BE2C (cell line): ENCODE data around the gene CDKN2B-AS1.

Experiments
- DNase-seq: peaks from one replicate; pipeline ENCODE4 v3.0.0-alpha.2; 2020
- H3K27me3 ChIP-seq: fragments of 250-450 bp; sonication (Bioruptor Pico); 2 replicates; pipeline ENCODE4 v1.5.1; 2020; ENCODE audit warnings: mild to moderate bottlenecking
- H3K36me3 ChIP-seq: fragments of 250-450 bp; sonication (Bioruptor Pico); 2 replicates; pipeline ENCODE4 v1.5.1; 2020; ENCODE audit warnings: mild to moderate bottlenecking
- H3K4me1 ChIP-seq: fragments of 250-450 bp; sonication (Bioruptor Pico); 2 replicates; pipeline ENCODE4 v1.5.1; 2020
- H3K4me3 ChIP-seq: 2 replicates; pipeline ENCODE4 v1.5.1; 2011; ENCODE audit warnings: low read depth, low read length
- H3K9me3 ChIP-seq: fragments of 250-450 bp; sonication (Bioruptor Pico); 2 replicates; pipeline ENCODE4 v1.5.1; 2020
- CTCF ChIP-seq: IDR thresholded peaks from 2 replicates; pipeline ENCODE4 v1.5.1; 2012; ENCODE audit warnings: mild to moderate bottlenecking, low read depth, low read length

The CDKN2B-AS1 gene

GRCh38 chr9:21997480-21997879, 2.9 kb downstream of the CDKN2B-AS1 start:
- no peak for TF ChIP-seq CTCF
- Histone ChIP-seq H3K9me3 (no peaks in the 10 kb centered on the region), H3K4me3 (no peak overlapping the region), H3K36me3 (no peaks in the 10 kb centered on the region), H3K27me3 (no peaks in the 10 kb centered on the region), H3K4me1 (no peaks in the 10 kb centered on the region)
- DNase-seq = no peak

DNA sequence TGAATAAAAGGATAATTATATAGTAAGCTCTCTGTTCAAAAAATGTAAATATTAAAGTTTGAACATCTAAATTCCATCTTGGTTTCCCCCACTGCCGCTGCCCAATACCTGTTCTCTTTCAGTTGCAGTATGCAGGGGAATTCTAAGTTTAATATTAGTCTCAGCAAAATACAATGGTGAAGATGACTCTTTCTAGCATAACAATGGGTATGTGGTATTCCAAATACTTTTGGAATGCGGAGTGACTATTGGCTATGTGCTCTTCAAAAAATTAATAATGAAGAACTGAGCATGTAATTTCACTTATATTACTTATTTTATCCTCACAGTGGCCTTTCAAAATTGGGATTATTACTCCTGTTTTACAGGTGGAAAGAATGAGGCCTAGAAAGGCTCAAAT, 3.4 kb downstream of the CDKN2B-AS1 start:
- Histone ChIP-seq H3K4me1 (no peaks in the 10 kb centered on the region), H3K27me3 (no peaks in the 10 kb centered on the region), H3K36me3 (no peaks in the 10 kb centered on the region), H3K9me3 (no peaks in the 10 kb centered on the region), H3K4me3 (no peak overlapping the region)
- no peak for DNase-seq
- TF ChIP-seq CTCF = no peak

GRCh38 chr9:22002038-22002437, 7.4 kb downstream of the CDKN2B-AS1 start:
- Histone ChIP-seq H3K4me1 (no peaks in the 10 kb centered on the region), H3K27me3 (no peaks in the 10 kb centered on the region), H3K36me3 (no peaks in the 10 kb centered on the region), H3K4me3 (no peak overlapping the region), H3K9me3 (no peaks in the 10 kb centered on the region)
- no peak for TF ChIP-seq CTCF
- no peak for DNase-seq

DNA sequence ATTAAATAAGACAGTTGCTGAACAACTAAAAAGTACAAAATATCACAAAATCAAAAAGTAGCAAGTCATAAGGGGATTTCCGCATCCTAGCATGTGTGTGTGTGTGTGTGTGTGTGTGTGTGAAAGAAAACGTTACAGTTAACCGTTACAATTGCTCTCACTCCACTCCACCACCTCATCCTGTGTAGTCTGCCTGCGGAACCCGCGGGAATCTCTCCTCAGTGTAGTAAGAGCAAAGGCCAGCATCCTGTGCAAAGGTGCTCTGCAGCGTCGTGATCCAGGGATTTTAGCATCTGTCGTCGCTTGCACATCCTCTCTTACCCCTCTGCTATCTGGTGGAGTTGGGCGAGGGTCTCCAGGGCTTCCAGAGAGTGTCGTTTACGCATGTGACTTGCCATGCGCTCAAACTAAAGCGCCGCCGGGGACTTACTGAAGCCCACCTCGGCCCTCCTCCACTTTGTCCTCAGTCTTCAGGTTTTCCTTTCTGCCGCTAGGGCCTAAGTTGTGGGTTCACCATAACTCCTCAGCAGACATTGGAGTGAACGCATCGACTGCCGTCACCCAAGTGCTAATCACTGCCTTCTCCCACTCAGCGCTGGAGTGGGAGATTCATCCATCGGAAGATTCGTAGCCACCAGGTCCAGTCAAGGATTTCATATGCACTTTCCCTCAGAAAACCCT, 10.6 kb downstream of the CDKN2B-AS1 start:
- DNase-seq = peak; percentile 36
- H3K4me3 ChIP-seq = peak overlapping the region; percentile 69
- no peaks in the 10 kb centered on the region for H3K27me3 ChIP-seq
- TF ChIP-seq CTCF = peak; percentile 38
- no peaks in the 10 kb centered on the region for H3K9me3 ChIP-seq
- no peaks in the 10 kb centered on the region for H3K4me1 ChIP-seq
- no peaks in the 10 kb centered on the region for H3K36me3 ChIP-seq

DNA sequence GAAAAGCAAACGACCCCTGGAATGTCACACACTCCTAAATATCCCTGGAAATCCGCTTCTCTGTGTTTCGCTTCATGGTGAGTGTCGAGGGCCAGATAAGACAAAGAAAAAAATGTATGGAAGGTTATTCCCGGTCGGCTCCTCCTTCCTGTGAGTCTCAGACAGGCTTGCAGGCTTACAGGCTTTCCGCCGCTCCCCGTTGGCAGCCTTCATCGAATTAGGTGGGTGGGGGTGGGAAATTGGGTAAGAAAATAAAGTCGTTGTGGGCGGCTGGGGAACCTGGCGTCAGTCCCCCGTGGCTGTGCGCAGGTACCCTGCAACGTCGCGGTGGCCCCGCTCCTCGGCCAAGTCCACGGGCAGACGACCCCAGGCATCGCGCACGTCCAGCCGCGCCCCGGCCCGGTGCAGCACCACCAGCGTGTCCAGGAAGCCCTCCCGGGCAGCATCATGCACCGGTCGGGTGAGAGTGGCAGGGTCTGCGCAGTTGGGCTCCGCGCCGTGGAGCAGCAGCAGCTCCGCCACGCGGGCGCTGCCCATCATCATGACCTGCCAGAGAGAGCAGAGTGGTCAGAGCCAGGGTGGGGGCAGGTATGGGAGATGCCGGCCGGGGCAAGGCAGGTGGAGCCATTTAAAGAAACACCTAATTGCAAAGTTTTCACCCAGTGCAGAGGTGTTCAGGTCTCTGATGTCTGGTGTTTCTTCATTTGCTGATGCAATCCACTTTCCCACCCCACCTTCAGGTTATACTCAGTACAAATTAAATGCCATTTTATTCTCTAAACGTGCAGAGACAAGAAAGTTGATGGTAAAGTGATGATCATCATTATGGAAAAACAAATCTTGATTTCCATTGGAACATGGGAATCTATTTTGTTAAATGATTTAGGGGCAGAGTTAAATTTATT, 11.4 kb downstream of the CDKN2B-AS1 start:
- Histone ChIP-seq H3K4me3 (peak overlapping the region; percentile 69), H3K27me3 (no peaks in the 10 kb centered on the region), H3K4me1 (no peaks in the 10 kb centered on the region), H3K9me3 (no peaks in the 10 kb centered on the region), H3K36me3 (no peaks in the 10 kb centered on the region)
- 0 out of 2 replicates have a peak, but pooled peaks have one; percentile 6 for TF ChIP-seq CTCF
- DNase-seq = peak; percentile 53

DNA sequence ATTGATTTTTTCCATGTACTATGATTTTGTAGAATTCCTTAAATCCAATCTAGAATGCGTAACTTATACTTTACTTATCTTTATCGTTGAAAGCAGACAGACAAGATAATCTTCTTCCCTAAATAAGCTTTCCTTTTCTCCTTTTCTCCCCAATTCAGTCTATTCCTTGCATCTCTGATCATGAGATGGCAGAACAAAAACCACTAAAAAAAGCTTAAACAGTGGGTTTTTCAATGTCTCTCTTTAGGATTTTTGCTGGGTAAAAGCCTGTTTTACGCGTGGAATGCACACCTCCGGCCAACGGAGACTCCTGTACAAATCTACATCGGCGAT, 13.8 kb downstream of the CDKN2B-AS1 start:
- Histone ChIP-seq H3K36me3 (no peaks in the 10 kb centered on the region), H3K27me3 (no peaks in the 10 kb centered on the region), H3K4me1 (no peaks in the 10 kb centered on the region), H3K9me3 (no peaks in the 10 kb centered on the region), H3K4me3 (peak overlapping the region; percentile 77)
- no peak for TF ChIP-seq CTCF
- DNase-seq = no peak
